GM21423 (cell line): ENCODE results near the gene CEP95.

Experiments
- ATAC-seq: cut with Tn5 transposase; IDR thresholded peaks from one replicate; pipeline ENCODE4 v1.9.1; 2021; ENCODE audit warnings: mild to moderate bottlenecking, moderate library complexity; ENCODE audit not compliant: unreplicated experiment

CEP95 gene

DNA sequence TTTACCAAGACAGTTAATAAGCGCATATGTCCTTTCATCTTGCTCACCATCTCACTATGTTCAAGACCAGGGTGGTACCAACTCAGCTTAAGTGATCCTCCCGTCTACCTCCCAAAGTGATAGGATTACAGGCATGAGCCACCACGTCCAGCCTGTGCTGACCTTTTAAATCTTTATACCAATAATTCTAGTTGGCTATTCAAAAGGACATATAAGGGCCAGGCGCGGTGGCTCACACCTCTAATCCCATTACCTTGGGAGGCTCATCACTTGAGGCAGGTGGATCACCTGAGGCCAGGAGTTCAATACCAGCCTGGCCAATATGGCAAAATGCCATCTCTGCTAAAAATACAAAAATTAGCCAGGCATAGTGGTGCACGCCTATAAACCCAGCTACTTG is 2.4 kb downstream of the CEP95 start:
- ATAC-seq: no peak

DNA sequence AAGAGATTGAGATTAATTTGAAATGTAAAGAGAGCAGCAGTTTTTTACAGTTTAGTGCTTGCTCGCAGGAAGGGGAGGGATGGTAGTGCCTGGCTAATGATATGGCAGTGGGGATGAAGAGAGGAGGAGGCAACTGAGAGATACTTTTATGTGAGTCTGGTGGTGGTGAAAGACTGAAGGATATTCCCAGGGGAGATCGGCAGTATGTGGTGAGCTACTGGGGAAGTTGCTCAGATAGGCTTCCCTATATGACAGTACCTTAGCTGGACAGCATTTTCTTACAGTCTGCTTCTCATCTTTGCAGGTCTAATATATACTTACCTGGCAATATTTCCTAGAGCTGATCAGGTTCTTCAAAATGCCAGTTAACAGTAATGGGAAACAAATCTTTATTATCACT is 8.6 kb downstream of the CEP95 start:
- no peak for ATAC-seq

DNA sequence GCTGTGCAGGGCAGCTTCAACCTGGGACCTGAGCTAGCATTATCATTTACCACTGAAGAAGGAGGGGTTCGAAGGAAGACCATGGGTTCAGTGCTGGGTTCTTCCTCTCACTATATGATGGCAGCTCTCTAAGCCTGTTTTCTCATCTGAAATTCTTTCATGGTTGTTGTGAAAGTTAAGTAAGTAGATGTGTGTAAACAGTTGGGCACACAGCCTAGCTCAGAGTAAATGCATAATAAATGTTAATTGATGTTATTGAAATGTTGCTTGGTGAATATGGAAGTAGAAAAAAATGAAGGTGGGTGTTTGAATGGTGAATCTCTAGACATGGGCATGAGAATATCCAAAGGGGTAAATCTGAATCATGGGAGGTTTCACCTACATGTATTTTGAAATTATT is 9.1 kb downstream of the CEP95 start:
- ATAC-seq: no peak

DNA sequence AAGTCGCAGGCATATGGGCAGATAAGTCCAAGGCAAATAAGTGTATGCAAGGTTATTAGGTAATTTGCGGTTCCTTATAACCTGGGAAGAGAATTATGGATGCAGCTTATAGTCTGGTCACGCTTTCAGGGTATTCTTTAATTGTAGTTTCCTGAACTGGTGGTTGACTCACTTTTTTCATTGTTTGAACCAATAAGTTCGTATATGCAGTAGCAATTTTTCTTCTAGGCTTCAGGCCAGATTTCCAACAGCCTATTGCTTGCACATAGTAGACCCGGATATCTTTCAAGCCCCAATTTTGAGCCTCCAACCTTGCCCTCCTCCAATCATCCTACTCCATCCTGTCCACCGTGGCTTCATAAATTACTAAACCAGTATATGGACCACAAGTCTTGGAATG is 12.8 kb downstream of the CEP95 start:
- ATAC-seq: no peak

DNA sequence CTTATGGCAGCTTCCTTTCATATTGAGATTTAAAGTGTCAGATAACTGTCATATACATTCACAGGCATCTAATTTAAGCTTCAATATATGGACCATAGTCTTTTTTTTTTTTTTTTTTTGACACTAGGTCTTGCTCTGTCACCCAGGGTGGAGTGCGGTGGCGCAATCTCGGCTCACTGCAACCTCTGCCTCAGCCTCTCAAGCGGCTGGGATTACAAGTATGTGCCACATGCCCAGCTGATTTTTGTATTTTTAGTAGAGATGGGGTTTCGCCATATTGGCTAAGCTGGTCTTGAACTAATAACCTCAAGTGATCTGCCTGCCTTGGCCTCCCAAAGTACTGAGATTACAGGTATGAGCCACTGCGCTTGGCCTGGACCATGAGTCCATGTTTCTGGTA is 13.6 kb downstream of the CEP95 start:
- no peak for ATAC-seq

DNA sequence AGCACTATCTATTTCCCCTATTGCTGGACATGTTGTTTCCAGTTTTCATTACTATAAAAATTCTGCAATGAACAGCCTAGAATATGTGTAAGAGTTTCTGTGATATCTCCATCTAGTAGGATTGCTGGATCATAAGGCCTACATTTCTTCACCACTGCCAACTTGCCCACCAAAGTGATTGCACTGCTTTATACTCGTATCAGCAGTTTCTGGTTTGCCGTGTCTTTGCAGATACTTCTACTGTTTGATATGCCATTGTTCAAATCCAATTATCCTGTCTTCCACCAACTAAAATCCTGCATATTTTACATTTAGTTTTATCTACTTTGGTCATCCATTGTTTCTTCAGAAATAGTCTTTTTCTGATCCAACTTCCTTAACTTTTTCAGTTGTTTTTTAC is 21.1 kb downstream of the CEP95 start:
- ATAC-seq: no peak

DNA sequence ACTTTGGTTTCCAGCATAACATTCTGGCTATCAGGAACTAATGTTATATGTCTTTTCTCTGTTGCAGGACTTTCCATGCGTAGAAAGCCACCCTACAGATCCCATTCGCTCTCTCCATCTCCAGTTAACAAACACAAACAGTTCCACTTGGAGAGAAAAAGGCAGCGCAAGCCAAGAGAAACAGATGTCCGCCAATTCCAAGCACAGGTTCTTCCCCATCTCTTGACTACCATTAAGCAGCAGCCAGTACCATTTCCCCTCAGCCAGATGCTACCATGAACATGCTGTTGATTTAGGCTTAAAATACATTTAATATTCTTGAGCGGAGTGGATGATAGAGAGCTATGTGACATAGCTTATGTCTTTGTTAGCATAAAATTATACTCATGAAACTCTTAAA is 22.4 kb downstream of the CEP95 start:
- no peak for ATAC-seq

DNA sequence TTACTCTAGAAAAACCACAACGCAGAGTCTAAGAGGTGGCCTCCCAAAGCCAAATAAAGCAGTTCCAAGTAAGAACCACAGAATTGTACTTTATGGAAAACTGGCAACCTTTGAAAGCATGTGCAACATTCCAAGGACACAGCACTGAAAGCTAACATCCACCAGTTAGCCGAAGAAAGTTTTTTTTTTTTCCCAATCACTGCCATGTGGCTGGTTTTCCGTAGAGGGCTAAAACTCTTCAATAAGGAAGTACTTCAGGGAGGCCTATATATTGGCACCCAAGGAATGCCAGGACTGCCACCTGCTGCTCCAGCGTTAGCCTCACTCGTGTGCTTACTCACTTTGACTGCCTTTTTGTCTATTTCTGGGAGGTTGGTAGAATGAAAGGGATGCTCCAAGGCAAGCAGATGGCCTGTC is 25.2 kb downstream of the CEP95 start:
- no peak for ATAC-seq

DNA sequence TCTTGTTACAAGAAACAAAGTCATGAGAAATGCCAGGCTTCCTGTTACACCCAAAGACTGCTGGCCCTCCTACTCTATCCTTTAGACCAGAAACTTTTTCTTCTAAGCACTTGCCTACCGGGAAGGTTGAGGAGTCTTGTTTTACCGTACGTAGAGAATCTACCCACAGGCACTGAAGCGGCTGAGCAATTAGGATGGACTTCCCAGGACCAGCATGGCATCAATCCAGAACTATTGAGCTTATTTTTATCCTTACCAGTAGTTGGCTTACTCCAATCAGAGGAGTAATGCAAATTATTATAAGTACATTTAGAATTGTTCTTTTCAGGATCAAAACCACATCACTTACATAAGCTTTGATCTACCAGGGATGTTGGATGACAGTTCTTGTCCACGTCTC is 25.6 kb downstream of the CEP95 start:
- no peak for ATAC-seq

DNA sequence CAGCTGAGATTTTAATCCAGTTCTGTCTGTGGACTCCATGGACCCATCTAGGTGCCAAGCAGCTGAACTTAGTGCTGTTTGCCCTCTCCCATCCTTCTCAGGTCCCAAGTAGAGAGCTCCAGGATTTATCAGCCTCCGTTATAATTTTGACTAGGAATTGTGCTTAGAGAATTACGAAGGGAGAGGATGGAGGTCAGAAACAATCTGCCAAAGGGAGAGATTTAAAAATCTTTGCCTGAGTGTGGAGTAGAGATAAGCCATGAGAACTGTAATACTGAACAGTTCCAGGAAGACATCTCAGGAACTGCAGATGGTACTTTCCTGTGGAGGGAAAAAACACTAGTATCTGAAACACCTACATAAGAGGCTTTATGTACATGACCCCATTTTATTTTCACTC is 27.0 kb downstream of the CEP95 start:
- no peak for ATAC-seq

DNA sequence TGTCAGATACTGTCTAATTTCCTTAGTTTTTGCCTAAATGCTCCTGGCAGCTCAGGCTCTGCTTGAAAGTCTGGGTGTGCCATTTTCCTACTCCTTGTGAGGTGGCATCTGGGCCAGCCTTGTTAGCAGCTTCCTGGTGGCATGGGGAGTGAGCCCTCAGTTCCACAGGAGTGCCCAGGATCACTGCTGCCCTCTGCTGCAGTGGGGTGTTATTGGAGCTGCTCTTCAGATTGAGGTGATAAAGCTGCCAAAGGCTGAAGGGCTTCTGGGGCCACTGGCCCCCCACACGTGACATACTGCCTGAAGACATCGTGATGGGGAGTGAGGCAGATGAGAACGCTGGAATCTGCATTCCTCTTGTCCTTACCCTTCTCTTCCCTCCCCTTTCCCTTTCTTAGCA is 27.4 kb downstream of the CEP95 start:
- ATAC-seq: no peak

DNA sequence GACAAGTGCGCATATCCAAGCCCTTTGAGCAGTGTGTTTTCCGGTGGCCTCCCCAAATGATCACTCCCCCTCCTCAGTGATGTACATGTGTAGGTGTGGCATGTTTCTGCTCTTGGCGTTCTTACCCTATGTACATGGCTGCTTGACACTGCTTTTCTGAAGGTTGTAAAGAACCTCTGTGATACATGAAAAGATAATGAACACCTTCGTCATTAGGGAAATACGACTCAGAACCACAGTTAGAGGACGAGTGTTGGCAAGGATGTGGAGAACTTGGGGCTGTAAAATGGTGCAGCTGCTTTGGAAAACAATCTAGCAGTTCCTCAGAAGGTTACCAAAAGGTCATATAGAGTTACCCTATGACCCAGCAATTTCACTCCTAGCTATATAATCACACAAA is 28.6 kb downstream of the CEP95 start:
- ATAC-seq: no peak

DNA sequence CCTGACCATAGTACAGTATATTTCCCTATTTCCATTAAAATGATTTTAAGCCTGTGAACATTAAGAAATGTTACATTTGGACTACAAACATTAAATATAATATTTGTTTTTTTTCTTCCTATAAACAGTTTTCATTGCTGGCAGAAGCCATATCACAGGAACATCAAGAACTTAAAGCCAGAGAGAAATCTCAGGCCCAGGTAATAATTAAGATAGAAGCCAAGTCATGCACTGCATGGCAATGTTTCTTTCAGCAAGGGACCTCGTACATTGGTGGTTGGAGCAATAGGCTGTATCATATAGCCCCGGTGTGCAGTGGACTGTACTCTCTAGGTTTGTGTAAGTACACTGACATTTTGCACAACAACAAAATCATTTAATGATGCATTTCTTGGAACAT is 30.1 kb downstream of the CEP95 start:
- ATAC-seq: no peak

DNA sequence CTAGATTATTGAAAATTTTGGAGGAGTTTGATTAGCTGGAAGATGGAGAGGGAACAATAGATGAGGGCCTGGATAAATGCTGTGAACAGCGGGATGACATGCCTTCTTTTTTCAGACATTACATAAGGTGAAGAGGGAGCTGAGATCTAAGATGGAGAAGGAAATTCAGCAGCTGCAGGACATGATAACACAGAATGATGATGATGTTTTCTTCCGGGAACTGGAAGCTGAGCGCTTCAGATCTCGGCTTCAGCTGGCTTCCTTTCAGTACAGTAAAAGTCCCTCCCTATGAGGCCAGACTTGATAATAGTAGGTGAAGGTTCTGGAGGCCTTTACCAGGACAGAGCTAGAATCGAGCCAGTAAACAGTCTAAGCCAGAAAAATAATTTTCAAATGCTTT is 30.7 kb downstream of the CEP95 start:
- ATAC-seq: no peak

DNA sequence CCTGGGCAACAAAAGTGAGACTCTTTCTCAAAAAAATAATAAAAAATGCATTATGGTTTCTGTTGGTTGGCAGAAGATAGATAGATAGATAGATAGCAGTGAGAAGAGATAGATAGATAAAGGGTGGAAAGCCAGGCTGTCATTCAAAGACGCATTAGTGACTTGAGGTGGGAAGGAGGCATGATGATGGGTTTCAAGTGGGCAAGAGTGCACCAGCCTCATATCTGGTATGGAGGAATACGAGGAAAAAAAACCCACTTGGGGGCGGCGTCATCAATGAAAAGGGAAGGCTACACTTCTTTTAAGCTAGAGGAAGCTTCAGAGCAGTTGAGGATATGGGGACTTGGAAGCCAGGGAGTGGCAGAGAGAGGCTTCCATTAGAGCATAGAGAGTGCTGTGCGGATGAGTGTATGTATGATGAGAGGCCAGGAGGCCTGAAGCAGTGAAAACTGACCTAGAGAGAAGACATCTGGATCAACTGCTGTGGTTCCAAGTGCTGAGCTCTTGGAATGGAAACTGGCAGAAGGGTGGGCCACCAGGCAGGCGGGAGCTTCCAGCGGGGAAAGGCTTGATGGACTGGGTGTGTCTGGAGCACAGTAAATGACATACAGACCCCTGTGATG is 31.8 kb downstream of the CEP95 start:
- ATAC-seq: no peak

DNA sequence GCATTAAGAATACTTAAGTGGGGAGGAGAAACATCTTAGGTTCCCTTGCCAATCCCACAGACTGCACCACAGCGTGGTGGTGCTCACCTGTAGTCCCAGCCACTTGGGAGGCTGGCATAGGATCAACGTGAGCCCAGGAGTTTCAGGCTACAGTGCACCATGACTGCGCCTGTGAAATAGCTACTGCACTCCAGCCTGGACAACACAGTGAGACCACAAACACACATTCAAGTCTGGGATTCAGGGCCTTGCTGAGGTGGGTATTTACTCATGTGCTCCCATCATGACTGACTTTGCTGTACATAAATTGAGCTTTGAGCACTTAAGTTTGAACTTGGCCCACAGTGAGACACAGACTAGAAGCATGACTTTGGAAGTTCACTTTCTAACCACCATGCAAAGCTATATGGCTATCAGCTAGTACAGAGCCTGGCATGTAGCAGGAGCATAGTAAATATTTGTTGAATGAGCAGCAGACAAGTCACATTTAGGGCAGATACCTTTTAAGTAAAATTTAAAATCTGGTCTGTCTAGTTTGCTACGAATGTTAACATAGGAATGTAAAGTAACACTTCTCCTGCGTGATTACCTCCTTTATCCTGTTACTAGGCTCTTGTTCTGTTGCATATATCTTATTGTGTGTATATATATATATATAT is 33.5 kb downstream of the CEP95 start:
- no peak for ATAC-seq

DNA sequence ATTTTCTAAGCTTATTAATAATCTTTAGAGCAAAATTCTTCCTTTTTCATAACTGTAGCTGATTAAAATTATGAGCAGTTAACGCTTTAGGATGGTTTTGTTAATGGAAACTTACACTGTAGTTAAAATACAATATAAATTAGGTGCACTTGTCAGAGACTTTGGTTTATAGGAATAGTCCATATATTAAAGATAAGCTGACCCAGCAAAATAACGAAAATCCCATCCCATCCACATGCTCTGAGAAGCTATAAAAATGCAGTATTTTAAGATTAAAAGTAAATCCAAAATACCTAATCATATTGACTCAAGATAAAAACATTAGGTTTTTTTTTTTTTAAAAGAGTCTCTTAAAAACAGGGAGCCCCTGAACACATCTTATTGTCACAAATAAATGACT is 38.0 kb downstream of the CEP95 start:
- ATAC-seq: no peak

DNA sequence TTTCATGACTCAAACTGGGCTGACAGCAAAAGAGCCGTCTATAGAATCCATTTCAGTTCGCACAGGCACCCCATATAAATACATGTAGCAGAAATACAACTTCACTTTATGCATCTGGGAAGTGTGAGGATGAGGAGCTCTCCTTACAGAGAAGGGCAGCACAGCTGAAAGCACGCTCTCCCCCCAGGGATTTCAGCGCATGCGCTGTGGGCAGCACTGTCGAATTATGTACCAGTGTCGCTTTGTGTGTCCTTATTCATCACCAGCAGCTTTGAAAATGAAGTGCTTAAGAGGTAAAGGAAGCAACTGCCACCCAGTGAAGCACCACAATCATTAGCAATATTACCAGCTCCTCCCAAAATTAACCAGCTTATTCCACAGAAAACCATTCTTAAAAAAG is 39.9 kb downstream of the CEP95 start:
- no peak for ATAC-seq

DNA sequence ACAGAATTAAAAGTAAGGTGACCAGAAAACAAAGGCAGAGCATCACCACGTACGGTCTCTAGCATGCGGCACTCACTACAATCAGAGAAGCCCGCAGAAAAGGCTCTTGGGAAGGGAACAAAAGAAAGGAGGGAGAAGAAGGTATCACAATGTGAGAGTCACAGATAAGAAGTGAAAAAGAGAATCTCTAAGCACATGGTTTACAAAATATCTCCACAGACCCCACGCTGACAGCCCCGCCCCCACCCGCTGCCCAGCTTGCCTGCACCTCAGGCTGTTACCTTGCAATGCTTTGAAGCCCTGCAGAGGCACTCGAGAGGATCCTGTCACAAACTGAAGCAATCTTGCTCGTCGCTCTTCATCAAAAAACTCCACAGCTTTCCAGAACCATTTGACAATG is 40.5 kb downstream of the CEP95 start:
- ATAC-seq: no peak

DNA sequence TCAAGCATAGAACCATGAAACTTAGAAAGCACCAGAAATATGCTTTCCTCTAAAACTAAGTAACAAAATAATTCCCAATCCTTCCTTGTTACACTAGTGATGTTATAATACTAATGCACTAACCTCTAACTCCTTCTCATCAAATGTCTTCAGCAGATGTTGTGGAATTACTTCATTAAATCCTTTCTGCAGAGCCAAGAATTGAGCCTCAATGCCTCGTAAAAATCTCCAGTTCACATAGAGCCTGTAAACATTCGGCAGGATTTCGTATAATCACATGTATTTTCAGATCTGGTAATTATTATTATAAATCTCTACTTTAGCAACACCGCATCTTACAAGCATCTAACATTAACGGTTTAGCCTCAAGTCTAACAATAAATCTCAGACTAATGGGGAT is 44.7 kb downstream of the CEP95 start:
- no peak for ATAC-seq

DNA sequence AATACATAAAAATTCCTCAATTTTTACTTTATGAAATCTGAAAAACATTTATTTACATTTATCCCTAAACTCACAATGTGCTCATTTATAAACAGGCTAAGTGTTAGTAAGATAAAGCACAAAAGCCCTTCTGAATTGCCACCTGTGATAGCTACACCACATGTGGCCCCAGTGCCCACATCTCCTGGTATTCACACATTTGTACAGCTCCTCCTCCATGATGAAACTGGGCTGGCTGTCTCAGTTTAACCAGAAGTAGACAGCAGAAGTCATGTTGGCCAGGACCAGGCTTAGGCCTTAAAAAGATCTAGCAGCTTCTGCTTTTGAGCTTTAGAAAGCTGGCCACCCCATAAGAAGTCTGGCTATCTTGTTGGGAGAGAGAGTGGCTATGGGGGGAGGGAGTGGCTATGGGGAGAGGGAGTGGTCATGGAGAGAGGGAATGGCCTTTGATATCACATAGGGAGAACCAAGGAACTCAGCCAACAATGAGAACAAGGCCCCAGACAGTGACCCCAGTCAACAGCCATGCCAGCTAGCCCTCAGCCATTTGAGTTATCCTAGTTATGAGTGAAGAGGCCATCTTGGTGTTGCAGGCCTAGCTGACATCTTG is 47.4 kb downstream of the CEP95 start:
- no peak for ATAC-seq

DNA sequence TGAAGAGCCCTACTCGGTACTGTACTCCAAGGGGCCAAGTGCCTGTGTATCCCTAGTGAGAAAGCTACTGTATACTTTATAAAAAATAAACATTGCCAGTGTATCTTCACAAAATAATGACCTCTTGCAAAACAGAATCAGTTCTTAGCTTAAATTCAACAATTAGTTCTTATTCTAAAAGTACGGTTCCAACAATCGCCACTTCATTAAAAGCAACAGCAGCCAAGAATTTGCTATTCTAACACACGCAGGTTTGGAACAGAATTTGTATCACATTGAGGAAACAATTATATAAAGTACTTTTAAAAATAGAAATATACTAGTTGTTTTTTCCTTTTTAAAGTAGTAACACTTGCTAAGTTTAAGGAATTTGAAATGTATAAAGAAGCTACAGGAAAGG is 48.5 kb downstream of the CEP95 start:
- ATAC-seq: no peak

DNA sequence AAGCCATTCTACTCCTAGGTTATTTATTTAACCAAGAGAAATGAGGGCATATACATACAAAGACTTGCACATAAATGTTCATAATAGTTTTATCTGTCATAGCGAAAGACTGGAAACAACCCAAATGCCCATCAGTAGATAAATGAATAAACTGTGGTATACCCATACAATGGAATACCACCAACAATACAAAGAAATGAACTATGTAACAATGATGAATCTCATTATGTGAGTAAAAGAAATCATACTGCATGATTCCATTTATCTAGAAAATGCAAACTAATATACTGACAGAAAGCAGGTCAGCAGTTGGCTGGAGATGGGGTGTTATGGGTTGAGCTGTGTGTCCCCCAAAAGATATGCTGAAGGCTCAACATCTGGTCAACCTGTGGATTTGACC is 57.3 kb downstream of the CEP95 start:
- no peak for ATAC-seq
